ENCODE results near the gene FHL3.
A peak's percentile ranks its signal among the peaks of the same experiment; 100 is the strongest.
"Not testable (repeated sequence)": the region's sequence is repeated elsewhere in the genome, so short reads cannot be mapped to it uniquely, and the experiment has no call there.

DNA sequence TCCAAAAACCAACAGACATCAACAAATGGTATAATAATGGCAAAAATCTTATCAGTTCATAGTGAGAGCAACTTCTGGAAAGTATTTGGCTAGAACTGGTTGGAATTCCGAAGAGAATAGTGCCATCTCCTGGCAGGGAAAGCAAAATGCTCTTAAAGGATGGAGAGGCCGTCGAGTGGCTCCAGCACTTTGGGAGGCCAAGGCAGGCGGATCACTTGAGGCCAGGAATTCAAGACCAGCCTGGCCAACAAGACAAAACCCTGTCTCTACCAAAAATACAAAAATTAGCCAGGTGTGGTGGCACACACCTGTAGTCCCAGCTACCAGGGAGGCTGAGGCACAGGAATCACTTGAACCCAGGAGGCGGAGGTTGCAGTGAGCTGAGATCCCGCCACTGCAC is 30.2 kb downstream of the FHL3 start:
- TF ChIP-seq MAFK (IDR thresholded peaks at IDR 0.05; ENCODE audit: low read depth, low read length); MXI1 (IDR thresholded peaks at IDR 0.05; ENCODE audit: borderline replicate concordance, low read depth, low read length); POLR2A (IDR thresholded peaks at IDR 0.05; ENCODE audit: low read depth, low read length); MAZ (IDR thresholded peaks at IDR 0.05; ENCODE audit: borderline replicate concordance, low read depth, low read length): not testable (repeated sequence)
- TF ChIP-seq, protein P1, sequence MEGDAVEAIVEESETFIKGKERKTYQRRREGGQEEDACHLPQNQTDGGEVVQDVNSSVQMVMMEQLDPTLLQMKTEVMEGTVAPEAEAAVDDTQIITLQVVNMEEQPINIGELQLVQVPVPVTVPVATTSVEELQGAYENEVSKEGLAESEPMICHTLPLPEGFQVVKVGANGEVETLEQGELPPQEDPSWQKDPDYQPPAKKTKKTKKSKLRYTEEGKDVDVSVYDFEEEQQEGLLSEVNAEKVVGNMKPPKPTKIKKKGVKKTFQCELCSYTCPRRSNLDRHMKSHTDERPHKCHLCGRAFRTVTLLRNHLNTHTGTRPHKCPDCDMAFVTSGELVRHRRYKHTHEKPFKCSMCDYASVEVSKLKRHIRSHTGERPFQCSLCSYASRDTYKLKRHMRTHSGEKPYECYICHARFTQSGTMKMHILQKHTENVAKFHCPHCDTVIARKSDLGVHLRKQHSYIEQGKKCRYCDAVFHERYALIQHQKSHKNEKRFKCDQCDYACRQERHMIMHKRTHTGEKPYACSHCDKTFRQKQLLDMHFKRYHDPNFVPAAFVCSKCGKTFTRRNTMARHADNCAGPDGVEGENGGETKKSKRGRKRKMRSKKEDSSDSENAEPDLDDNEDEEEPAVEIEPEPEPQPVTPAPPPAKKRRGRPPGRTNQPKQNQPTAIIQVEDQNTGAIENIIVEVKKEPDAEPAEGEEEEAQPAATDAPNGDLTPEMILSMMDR (conservative IDR thresholded peaks at IDR 0.05; ENCODE audit: low read depth, low read length), result peak; percentile 58
- TF ChIP-seq SMC3 (IDR thresholded peaks at IDR 0.05; ENCODE audit: low read depth, low read length) (peak; percentile 64), RAD21 (IDR thresholded peaks at IDR 0.05; ENCODE audit: low read length) (peak; percentile 70)
- TF ChIP-seq, protein P2, sequence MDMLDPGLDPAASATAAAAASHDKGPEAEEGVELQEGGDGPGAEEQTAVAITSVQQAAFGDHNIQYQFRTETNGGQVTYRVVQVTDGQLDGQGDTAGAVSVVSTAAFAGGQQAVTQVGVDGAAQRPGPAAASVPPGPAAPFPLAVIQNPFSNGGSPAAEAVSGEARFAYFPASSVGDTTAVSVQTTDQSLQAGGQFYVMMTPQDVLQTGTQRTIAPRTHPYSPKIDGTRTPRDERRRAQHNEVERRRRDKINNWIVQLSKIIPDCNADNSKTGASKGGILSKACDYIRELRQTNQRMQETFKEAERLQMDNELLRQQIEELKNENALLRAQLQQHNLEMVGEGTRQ (IDR thresholded peaks at IDR 0.05; ENCODE audit: low read depth, low read length), result not testable (repeated sequence)

Data from IMR-90 (cell line).